OCI-LY7 (cell line): Measurements from ENCODE around the gene PPP2R2B.

Experiments used
- CTCF ChIP-seq: fragments of 200-600 bp; sonication (generic); conservative IDR thresholded peaks from 2 replicates; pipeline ENCODE4 v1.5.1; 2014; ENCODE audit warnings: mild to moderate bottlenecking, antibody characterized with exemption, low read length, moderate library complexity, mixed read lengths
- EZH2phosphoT487 ChIP-seq: fragments of 200-600 bp; sonication (generic); IDR thresholded peaks from 2 replicates; pipeline ENCODE4 v1.6.1; 2018; ENCODE audit warnings: low read depth, borderline replicate concordance, mild to moderate bottlenecking, mixed run types, antibody characterized with exemption, low read length, moderate library complexity, mixed read lengths

- TF ChIP-seq CTCF (no peak), EZH2phosphoT487 (no peak)
Measured at GRCh38 chr5:146548781-146549449, 329.6 kb downstream of the PPP2R2B start.
